SK-N-MC (cell line): ENCODE measurements around the gene NACC2.
"Not testable (repeated sequence)": the region's sequence is repeated elsewhere in the genome, so short reads cannot be mapped to it uniquely, and the experiment has no call there.

Experiments
- DNase-seq: peaks from one replicate; pipeline ENCODE4 v3.0.0-alpha.2; 2011; ENCODE audit warnings: low read depth, low spot score
- H3K27ac ChIP-seq: fragments of 200-600 bp; sonication (generic); 2 replicates; pipeline ENCODE4 v1.5.1; 2016; ENCODE audit warnings: mixed run types
- H3K36me3 ChIP-seq: fragments of 200-600 bp; sonication (generic); 2 replicates; pipeline ENCODE4 v1.6.1; 2017; ENCODE audit warnings: antibody characterized with exemption, low read length, mixed read lengths; ENCODE audit not compliant: insufficient read depth
- H3K4me3 ChIP-seq: fragments of 200-600 bp; sonication (generic); 2 replicates; pipeline ENCODE4 v1.5.1; 2016
- H3K9ac ChIP-seq: fragments of 200-600 bp; sonication (generic); 2 replicates; pipeline ENCODE4 v1.8.0; 2017; ENCODE audit warnings: mixed run types, mixed read lengths; ENCODE audit not compliant: insufficient read length
- H3K9me3 ChIP-seq: fragments of 200-600 bp; sonication (generic); 2 replicates; pipeline ENCODE4 v1.6.1; 2017; ENCODE audit warnings: low read depth, mild to moderate bottlenecking, antibody characterized with exemption, low read length, moderate library complexity, mixed read lengths
- EZH2 ChIP-seq: fragments of 200-600 bp; sonication (generic); IDR thresholded peaks from one replicate; pipeline ENCODE4 v1.6.1; 2017; ENCODE audit warnings: antibody characterized with exemption
- FOXP2 ChIP-seq: optimal IDR thresholded peaks from 2 replicates; pipeline ENCODE3; 2011; ENCODE audit warnings: mild to moderate bottlenecking, moderate library complexity; ENCODE audit not compliant: insufficient read depth; ENCODE audit errors: extremely low read length, control extremely low read depth
- POLR2AphosphoS5 ChIP-seq: IDR thresholded peaks from 2 replicates; pipeline ENCODE4 v1.6.1; 2012; ENCODE audit warnings: mild to moderate bottlenecking, low read depth, low read length, borderline replicate concordance

The NACC2 gene

DNA sequence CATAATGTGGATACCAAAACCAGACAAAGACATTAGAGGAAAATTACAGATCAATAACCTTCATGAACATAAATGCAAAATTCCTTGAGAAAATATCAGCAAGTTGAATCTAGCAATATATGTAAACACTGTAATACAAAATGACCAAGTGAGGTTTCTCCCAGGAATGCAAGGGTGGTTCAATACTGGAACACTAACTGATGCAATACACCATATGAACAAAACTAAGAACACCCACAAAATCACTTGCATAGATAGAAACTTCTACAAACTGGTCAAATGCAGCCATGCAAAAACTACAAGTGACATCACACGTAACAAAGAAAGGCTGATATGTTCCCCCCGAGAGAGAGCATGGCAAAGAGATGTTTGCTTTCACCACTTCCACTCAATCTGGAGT lies 55.6 kb downstream of the NACC2 start:
- H3K9ac ChIP-seq = no peak overlapping the region
- no peak overlapping the region for H3K4me3 ChIP-seq
- TF ChIP-seq FOXP2 = no peak
- no peak for TF ChIP-seq EZH2
- TF ChIP-seq POLR2AphosphoS5 = no peak
- H3K36me3 ChIP-seq = peaks cover 91% of the 10 kb centered on the region
- DNase-seq = no peak
- peaks cover 9% of the 10 kb centered on the region for H3K9me3 ChIP-seq
- H3K27ac ChIP-seq = no peak overlapping the region

DNA sequence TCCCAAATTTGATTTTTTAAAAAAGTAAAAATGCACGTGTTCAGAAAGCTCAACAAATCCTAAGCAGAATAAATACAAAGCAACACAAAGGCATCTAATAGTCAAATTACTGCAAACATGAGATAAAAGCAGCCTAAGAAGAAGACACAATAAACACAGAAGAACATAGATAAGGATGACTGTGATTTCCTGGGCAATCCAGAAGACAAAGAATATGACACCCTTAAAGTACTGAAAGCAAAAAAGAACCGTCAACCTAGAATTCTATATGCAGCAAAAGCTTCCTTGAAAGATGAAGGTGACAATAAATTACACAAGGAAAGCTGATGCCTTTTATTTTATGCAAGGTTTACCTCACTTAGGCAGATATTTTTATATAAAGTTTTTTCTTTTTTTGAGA lies 58.2 kb downstream of the NACC2 start:
- TF ChIP-seq POLR2AphosphoS5 (no peak), FOXP2 (no peak), EZH2 (no peak)
- Histone ChIP-seq H3K36me3 (peaks cover 90% of the 10 kb centered on the region), H3K9ac (no peak overlapping the region), H3K9me3 (peaks cover 9% of the 10 kb centered on the region), H3K4me3 (no peak overlapping the region), H3K27ac (no peak overlapping the region)
- DNase-seq = no peak

DNA sequence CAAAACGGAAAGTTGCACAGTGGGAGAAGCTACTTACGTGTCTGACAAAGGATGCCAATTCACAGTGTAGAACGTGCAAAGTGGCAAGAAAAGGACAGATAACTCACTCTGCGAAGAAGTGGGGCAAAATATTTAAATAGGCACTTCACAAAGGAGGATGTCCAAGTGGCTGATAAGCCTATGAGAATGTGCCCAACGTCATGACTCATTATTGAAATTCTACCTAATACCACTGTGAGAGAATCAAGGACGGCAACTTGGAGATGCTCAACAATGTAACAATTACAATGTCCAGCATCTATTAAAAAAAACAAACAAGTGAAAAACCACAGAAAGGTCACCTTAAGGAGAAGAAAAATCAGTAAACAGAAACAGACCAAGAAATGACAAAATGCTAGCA lies 59.0 kb downstream of the NACC2 start:
- Histone ChIP-seq H3K4me3 (no peak overlapping the region), H3K27ac (no peak overlapping the region), H3K9me3 (peaks cover 9% of the 10 kb centered on the region), H3K36me3 (peaks cover 90% of the 10 kb centered on the region), H3K9ac (no peak overlapping the region)
- DNase-seq = no peak
- TF ChIP-seq FOXP2 (no peak), POLR2AphosphoS5 (no peak), EZH2 (no peak)

DNA sequence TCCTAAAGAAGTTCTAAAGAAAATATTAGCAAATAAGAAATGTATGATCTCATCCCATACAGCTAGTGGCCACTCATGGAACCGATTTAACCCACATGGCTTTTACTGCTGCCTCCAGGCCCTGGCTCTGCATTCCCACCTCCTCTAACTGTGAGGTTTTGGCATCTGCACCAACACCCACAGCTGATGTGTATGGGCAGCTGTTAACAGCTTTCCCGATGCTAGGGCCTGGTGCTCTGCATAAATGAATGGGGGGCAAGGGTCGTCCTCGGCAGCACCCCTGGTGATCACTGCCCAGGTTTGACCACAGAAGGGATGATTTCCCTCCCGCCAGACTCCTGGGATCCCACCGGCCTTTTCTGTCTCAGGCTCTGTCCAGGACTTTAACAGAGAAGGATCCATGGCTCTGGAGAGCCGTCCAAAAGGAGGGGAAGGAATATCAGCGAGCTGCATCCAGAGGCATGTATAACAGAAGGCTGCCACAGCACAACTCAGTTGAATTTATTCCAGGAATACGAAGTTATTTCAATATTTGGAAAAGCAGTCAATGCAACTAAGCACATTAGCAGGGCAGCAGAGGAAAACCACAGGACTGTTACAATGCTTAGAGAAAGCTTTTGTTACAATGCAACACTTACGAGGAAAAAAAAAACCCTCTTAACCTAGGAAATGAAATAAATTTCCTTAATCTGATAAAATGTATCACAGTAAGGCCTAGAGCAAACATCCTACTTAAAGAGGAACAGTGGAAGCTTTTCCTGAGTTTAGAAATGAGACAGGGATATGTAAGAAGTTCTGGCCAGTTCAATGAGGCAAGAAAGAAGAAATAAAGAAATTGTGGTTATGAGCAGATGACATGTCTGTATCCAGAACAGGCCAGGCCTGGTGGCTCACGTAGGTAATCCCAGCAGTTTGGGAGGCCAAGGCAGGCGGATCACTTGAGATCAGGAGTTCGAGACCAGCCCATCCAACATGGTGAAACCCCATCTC lies 63.1 kb downstream of the NACC2 start:
- DNase-seq = no peak
- H3K36me3 ChIP-seq = peaks cover 72% of the 10 kb centered on the region
- peaks cover under 1% of the 10 kb centered on the region; the same call in 1 of the 2 replicates for H3K9me3 ChIP-seq
- TF ChIP-seq EZH2 = no peak
- TF ChIP-seq POLR2AphosphoS5 = no peak
- no peak for TF ChIP-seq FOXP2
- no peak overlapping the region for H3K9ac ChIP-seq
- H3K27ac ChIP-seq = peak overlapping the region; percentile 62
- no peak overlapping the region for H3K4me3 ChIP-seq

DNA sequence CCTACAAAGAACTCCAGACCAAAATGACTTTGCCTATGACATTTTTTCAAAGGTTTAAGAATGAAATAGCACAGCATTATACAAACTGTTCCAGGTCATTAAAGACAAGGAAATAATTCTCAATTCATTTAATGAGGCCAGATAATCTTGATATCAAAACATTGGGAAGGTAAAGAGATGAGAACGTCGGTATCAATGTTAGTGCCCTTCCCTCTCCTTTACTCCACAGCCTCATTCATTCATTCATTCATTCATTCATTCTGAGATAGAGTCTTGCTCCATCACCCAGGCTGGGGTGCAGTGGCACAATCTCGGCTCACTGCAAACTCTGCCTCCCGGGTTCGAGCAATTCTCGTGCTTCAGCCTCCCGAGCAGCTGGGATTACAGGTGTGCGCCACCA lies 64.0 kb downstream of the NACC2 start:
- Histone ChIP-seq H3K4me3 (no peak overlapping the region), H3K9me3 (no peaks in the 10 kb centered on the region), H3K9ac (no peak overlapping the region), H3K36me3 (peaks cover 67% of the 10 kb centered on the region), H3K27ac (no peak overlapping the region)
- DNase-seq = no peak
- TF ChIP-seq EZH2 (no peak), FOXP2 (no peak), POLR2AphosphoS5 (no peak)

DNA sequence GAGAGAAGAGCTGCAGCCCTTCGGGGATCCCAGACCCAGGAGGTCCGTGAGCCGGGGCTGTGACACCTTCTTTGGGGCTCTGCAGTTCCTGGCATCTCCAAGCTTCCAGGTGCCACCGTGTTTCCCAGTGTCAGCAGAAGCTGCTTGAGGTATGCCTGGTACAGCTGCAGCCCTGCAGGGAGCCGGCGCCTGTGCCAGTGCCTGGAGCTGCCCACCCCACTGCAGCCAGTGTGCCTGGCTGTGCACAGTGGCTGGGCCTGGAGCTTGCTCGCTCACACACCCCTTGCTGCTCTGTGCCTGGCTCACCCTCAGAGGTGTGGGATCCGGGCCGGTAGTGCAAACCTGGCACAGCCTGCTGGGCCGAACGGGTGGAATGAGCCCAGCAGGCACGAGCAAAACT lies 65.5 kb downstream of the NACC2 start:
- Histone ChIP-seq H3K4me3 (no peak overlapping the region), H3K36me3 (peaks cover 58% of the 10 kb centered on the region), H3K27ac (no peak overlapping the region), H3K9ac (no peak overlapping the region), H3K9me3 (no peaks in the 10 kb centered on the region)
- TF ChIP-seq FOXP2 = no peak
- TF ChIP-seq POLR2AphosphoS5 = no peak
- TF ChIP-seq EZH2 = no peak
- DNase-seq = no peak

DNA sequence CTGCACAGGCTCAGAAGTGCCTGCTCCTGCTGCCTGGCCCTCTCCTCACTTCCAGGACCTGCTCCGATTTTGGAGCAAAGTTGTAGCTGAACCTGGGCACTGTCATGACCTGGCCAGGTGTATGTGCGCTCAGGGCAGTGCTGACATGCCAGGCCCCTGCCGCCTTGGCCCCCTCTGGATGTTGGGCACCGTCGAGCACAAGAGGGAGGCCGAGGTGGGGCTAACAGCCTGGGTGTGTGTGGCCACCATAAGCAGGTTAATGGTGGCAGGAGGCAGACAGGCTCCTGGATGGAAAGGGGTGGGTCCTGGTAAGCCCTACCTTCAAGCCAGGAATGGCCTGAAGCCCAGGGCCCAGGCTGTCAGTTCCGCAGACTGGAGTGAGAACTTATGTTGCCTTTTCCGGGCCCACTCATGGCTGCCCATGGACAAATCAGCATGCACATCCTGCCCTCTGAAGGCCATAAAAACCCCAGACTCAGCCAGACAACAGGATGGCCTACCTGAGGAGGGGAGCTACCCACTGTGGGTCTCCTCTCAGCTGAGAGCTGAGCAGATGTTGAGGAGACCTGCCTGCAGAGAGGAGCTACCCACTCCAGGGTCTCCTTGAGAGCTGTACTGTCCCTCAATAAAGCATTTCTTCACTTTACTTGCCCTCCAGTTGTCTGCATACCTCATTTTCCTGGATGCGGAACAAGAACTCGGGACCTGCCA lies 66.2 kb downstream of the NACC2 start:
- no peak for TF ChIP-seq EZH2
- no peak for TF ChIP-seq POLR2AphosphoS5
- TF ChIP-seq FOXP2 = no peak
- DNase-seq = no peak
- no peaks in the 10 kb centered on the region for H3K9me3 ChIP-seq
- H3K9ac ChIP-seq = no peak overlapping the region
- H3K27ac ChIP-seq = no peak overlapping the region
- no peak overlapping the region for H3K4me3 ChIP-seq
- H3K36me3 ChIP-seq = peaks cover 52% of the 10 kb centered on the region

DNA sequence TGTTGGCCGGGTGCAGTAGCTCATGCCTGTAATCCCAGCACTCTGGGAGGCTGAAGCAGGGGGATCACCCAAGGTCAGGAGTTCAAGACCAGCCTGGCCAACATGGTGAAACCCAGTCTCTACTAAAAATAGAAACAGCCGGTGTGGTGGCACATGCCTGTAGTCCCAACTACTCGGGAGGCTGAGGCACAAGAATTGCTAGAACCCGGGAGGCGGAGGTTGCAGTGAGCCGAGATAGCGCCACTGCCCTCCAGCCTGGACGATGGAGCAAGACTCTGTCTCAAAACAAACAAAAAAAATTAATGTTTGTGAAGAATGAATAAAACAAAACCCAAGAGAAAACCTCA lies 68.2 kb downstream of the NACC2 start:
- H3K36me3 ChIP-seq = peaks cover 41% of the 10 kb centered on the region
- DNase-seq, H3K9ac ChIP-seq, H3K9me3 ChIP-seq, H3K4me3 ChIP-seq: not testable (repeated sequence)
- H3K27ac ChIP-seq = 0 out of 2 replicates have a peak overlapping the region, but pooled peaks have one; percentile 40
